Measurements from ENCODE around the gene SRMS. TPM values are rescaled to one million over a fixed set of nuclear protein-coding genes. Genes with fewer than 3 reads are reported as not detected.

Gene SRMS
- total RNA-seq, 1 donor from 2014 or later = not detected

DNA sequence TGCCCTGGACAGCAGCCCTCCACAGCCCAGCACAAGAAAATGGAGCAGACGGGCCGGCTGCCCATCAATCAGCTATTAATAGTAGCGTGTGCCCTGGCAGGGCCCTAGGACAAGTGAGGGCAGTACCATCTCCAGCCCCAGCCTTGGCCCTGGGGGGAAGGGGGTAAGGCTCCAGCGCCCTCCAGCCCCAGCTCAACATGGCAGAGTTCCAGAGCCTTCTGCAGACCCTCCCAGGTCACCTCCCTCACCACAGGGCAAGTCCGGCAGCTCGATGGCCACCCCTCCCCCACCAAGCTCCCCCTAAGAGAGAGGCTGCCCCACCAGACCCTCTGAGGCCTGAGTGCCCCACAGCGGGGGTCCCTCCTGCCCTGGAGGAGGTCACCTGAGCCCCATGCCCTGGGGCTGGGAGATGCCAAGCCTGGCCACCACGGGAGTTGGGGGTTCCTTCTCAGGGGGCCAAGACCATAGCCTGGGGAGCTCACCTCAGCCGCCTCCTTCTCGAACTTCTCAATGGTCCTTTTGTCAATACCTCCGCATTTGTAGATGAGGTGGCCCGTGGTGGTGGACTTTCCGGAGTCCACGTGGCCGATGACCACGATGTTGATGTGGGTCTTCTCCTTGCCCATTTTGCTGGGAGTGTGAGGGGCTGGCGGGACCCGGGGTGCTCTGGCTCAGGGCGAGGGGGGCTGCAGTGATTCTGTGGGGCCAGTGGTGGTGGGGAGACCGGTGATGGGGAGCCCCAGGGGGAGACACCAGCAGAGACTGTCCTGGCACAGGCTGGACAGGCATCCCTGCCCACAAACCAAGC, 50.2 kb downstream of the SRMS start:
- no peak overlapping the region for H3K27ac Mint-ChIP-seq
- DNase-seq (ENCODE audit: low spot score, unreplicated experiment) = peak; percentile 9
- H3K36me3 Mint-ChIP-seq (ENCODE audit: insufficient read depth) = no peaks in the 10 kb centered on the region
- H3K27me3 Mint-ChIP-seq = peaks cover 19% of the 10 kb centered on the region
- peaks cover 1% of the 10 kb centered on the region for H3K4me1 Mint-ChIP-seq (ENCODE audit: low read depth)
- H3K9me3 Mint-ChIP-seq (ENCODE audit: low read depth) = peaks cover 3% of the 10 kb centered on the region
- no peak overlapping the region for H3K4me3 Mint-ChIP-seq (ENCODE audit: low read depth)
- TF ChIP-seq, protein P1, sequence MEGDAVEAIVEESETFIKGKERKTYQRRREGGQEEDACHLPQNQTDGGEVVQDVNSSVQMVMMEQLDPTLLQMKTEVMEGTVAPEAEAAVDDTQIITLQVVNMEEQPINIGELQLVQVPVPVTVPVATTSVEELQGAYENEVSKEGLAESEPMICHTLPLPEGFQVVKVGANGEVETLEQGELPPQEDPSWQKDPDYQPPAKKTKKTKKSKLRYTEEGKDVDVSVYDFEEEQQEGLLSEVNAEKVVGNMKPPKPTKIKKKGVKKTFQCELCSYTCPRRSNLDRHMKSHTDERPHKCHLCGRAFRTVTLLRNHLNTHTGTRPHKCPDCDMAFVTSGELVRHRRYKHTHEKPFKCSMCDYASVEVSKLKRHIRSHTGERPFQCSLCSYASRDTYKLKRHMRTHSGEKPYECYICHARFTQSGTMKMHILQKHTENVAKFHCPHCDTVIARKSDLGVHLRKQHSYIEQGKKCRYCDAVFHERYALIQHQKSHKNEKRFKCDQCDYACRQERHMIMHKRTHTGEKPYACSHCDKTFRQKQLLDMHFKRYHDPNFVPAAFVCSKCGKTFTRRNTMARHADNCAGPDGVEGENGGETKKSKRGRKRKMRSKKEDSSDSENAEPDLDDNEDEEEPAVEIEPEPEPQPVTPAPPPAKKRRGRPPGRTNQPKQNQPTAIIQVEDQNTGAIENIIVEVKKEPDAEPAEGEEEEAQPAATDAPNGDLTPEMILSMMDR (IDR thresholded peaks at IDR 0.05; ENCODE audit: unreplicated experiment) = no peak

DNA sequence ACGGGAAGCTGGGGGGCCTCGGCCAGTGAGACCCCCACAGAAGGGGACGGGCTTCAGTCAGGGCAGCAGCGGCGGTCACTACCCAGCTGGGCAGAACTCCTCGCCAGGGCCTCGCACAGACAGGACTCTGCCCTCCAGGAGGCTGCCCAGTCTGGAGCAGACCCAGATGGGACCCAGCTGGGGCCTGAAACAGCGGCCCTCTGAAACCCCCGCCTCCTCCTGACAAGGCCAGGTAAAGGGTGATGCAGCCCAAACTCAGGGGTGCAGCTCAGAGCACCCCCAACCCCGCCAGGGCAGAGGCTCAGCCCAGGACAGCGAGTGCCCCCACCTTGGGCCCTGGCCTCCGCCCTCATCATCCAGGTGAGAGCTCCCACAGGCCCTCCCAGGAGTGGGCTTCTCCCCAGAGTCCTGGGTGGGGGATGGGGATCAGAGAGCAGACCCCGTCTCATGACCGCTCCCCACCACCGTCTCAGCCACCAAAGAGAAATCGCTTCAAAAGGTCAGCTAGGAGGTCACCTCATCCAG, 50.9 kb downstream of the SRMS start:
- peaks cover 4% of the 10 kb centered on the region for H3K9me3 Mint-ChIP-seq (ENCODE audit: low read depth)
- TF ChIP-seq, protein P1 (IDR thresholded peaks at IDR 0.05; ENCODE audit: unreplicated experiment) = no peak
- H3K27ac Mint-ChIP-seq = no peak overlapping the region
- no peak overlapping the region for H3K4me3 Mint-ChIP-seq (ENCODE audit: low read depth)
- peaks cover 19% of the 10 kb centered on the region for H3K27me3 Mint-ChIP-seq
- DNase-seq (ENCODE audit: low spot score, unreplicated experiment) = peak; percentile 8
- H3K36me3 Mint-ChIP-seq (ENCODE audit: insufficient read depth) = no peaks in the 10 kb centered on the region
- H3K4me1 Mint-ChIP-seq (ENCODE audit: low read depth) = peaks cover 1% of the 10 kb centered on the region

DNA sequence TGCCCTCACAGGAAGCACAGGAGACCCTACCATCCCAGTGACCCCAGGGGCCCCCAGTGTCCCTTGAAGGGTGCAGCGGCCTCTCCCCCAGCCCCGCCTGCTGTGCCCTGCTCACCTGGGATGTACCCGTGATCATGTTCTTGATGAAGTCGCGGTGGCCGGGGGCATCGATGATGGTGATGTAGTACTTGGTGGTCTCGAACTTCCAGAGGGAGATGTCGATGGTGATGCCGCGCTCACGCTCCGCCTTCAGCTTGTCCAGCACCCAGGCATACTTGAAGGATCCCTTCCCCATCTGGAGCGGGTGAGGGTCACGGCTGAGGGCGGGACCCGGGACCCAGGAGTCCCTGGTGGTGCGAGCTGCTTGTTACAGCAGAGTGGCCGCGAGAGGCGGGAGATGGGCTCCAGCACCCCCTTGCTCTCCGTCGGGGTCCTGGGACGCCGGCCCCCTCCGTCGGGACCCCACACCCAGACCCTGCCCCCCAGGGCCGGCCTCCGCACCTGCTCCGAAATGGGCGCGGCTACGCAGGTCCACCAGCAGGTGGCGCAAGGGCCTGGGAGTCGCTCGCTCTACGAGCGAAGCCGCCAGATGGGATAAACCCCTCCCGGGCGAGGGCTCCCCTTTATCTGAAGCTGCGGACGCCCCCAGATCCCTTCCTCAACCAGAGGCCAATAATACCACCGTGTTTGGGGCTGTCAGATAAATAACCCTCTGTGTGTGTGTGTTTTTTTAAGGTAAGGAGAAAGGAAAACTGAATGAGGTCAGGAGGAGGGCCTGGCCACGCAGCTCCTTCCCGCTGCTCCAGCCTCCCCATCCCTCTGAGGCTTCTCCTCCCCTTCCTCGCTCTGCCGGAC, 51.6 kb downstream of the SRMS start:
- H3K4me3 Mint-ChIP-seq (ENCODE audit: low read depth) = no peak overlapping the region
- H3K36me3 Mint-ChIP-seq (ENCODE audit: insufficient read depth) = no peaks in the 10 kb centered on the region
- TF ChIP-seq, protein P1 (IDR thresholded peaks at IDR 0.05; ENCODE audit: unreplicated experiment) = peak; percentile 99
- H3K27ac Mint-ChIP-seq = no peak overlapping the region
- peaks cover 16% of the 10 kb centered on the region for H3K27me3 Mint-ChIP-seq
- H3K9me3 Mint-ChIP-seq (ENCODE audit: low read depth) = peaks cover 4% of the 10 kb centered on the region
- peak; percentile 76 for DNase-seq (ENCODE audit: low spot score, unreplicated experiment)
- peaks cover 1% of the 10 kb centered on the region for H3K4me1 Mint-ChIP-seq (ENCODE audit: low read depth)

DNA sequence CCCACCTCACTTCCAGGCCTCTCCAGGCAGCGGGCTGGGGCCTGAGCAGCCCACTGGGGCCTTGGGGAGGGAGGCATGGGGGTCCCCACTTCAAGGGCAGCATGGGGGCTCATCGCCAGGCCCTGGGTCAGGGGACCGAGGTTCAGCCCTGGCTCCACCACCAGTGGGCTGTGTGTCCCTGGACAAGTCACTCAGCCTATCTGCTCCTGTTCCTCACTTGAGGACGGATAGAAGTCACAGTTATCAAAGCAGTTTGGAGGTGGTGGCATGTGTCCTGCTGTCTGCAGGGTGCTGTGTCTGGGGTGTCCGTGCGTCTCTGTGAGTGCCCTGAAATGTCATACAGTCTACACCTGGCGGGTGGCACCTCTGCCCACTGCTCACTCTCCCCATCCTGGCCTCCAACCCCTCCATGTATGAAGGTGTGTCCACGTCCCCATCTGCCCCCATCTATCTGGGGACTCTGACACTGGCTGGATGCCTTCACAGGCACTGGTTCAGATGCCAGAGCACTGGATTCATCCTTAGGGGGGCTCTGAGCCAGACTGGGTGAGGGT, 52.3 kb downstream of the SRMS start:
- H3K36me3 Mint-ChIP-seq (ENCODE audit: insufficient read depth) = no peaks in the 10 kb centered on the region
- peak; percentile 13 for DNase-seq (ENCODE audit: low spot score, unreplicated experiment)

More for the DNA sequence above, 52.3 kb downstream of the SRMS start:
- Mint-ChIP-seq H3K4me1 (ENCODE audit: low read depth) (peaks cover 1% of the 10 kb centered on the region), H3K27ac (no peak overlapping the region), H3K4me3 (ENCODE audit: low read depth) (no peak overlapping the region), H3K9me3 (ENCODE audit: low read depth) (peaks cover 4% of the 10 kb centered on the region), H3K27me3 (peaks cover 14% of the 10 kb centered on the region)
- TF ChIP-seq, protein P1 (IDR thresholded peaks at IDR 0.05; ENCODE audit: unreplicated experiment) = no peak
